ENCODE data around the gene RNF222. TPM values are rescaled to one million over a fixed set of nuclear protein-coding genes. Genes with fewer than 3 reads are reported as not detected.

Gene RNF222
- total and polyA plus RNA-seq, 5 donors from 2014 or later, result 0.19 to 0.81 (median 0.27) TPM; not detected in 2

- DNase-seq (peak; percentile 68 to 73 (median 71)), ATAC-seq (ENCODE audit: low read depth in 2 of 2) (peak; percentile 60 to 69)
- H3K4me3 Mint-ChIP-seq, result no peak overlapping the region
- Histone ChIP-seq H3K27me3 (ENCODE audit: control insufficient read depth, insufficient read depth, low read length) (peaks cover 3% of the 10 kb centered on the region), H3K27ac (ENCODE audit: insufficient read depth, low read length, poor library complexity, severe bottlenecking) (no peak overlapping the region), H3K4me1 (ENCODE audit: control insufficient read depth, insufficient read depth, low read length, poor library complexity, severe bottlenecking) (no peaks in the 10 kb centered on the region), H3K36me3 (ENCODE audit: control insufficient read depth, insufficient read depth, low read length) (no peaks in the 10 kb centered on the region), H3K9me3 (ENCODE audit: control insufficient read depth in 2 of 2, low read length in 2 of 2) (no peaks in the 10 kb centered on the region), H3K4me3 (ENCODE audit: low read depth, low read length) (no peak overlapping the region)
- H3K36me3 Mint-ChIP-seq, result no peaks in the 10 kb centered on the region
- H3K9me3 Mint-ChIP-seq, result peaks cover 0 to 2% (median 0%) of the 10 kb centered on the region in 7 donors
- peak overlapping the region in 1 of 3 donors; percentile 46 for H3K27ac Mint-ChIP-seq
- peaks cover 0 to 11% (median 5%) of the 10 kb centered on the region in 4 donors for H3K4me1 Mint-ChIP-seq
- H3K27me3 Mint-ChIP-seq, result peaks cover 26% of the 10 kb centered on the region
Observed at GRCh38 chr17:8409966-8410882, 12.6 kb upstream of the RNF222 start.

GRCh38 chr17:8408371-8408770 is 10.7 kb upstream of the RNF222 start:
- no peak for ATAC-seq (ENCODE audit: low read depth in 2 of 2)
- H3K27ac Mint-ChIP-seq, result no peak overlapping the region

GRCh38 chr17:8406174-8406573 is 8.5 kb upstream of the RNF222 start:
- no peak overlapping the region for H3K4me3 ChIP-seq (ENCODE audit: low read depth, low read length)
- peaks cover 7% of the 10 kb centered on the region for H3K27me3 ChIP-seq (ENCODE audit: control insufficient read depth, insufficient read depth, low read length)
- DNase-seq, result no peak
- no peak overlapping the region for H3K27ac Mint-ChIP-seq
- no peaks in the 10 kb centered on the region for H3K9me3 ChIP-seq (ENCODE audit: control insufficient read depth in 2 of 2, low read length in 2 of 2)
- no peak for ATAC-seq (ENCODE audit: low read depth in 2 of 2)
- peaks cover 0 to 6% (median 2%) of the 10 kb centered on the region in 4 donors for H3K4me1 Mint-ChIP-seq
- no peaks in the 10 kb centered on the region for H3K4me1 ChIP-seq (ENCODE audit: control insufficient read depth, insufficient read depth, low read length, poor library complexity, severe bottlenecking)
- no peaks in the 10 kb centered on the region for H3K36me3 ChIP-seq (ENCODE audit: control insufficient read depth, insufficient read depth, low read length)
- peaks cover 0 to 1% (median 0%) of the 10 kb centered on the region in 7 donors for H3K9me3 Mint-ChIP-seq
- H3K27me3 Mint-ChIP-seq, result peaks cover 23% of the 10 kb centered on the region
- H3K36me3 Mint-ChIP-seq, result no peaks in the 10 kb centered on the region
- H3K4me3 Mint-ChIP-seq, result no peak overlapping the region
- no peak overlapping the region for H3K27ac ChIP-seq (ENCODE audit: insufficient read depth, low read length, poor library complexity, severe bottlenecking)

More at GRCh38 chr17:8408371-8408770, 10.7 kb upstream of the RNF222 start:
- DNase-seq, result peak in 1 of 3 donors; percentile 32
- no peaks in the 10 kb centered on the region for H3K9me3 ChIP-seq (ENCODE audit: control insufficient read depth in 2 of 2, low read length in 2 of 2)
- H3K27me3 ChIP-seq (ENCODE audit: control insufficient read depth, insufficient read depth, low read length), result peaks cover 3% of the 10 kb centered on the region
- H3K4me1 ChIP-seq (ENCODE audit: control insufficient read depth, insufficient read depth, low read length, poor library complexity, severe bottlenecking), result no peaks in the 10 kb centered on the region
- no peaks in the 10 kb centered on the region for H3K36me3 Mint-ChIP-seq
- H3K27ac ChIP-seq (ENCODE audit: insufficient read depth, low read length, poor library complexity, severe bottlenecking), result no peak overlapping the region
- H3K4me3 ChIP-seq (ENCODE audit: low read depth, low read length), result no peak overlapping the region
- peaks cover 27% of the 10 kb centered on the region for H3K27me3 Mint-ChIP-seq
- no peaks in the 10 kb centered on the region for H3K36me3 ChIP-seq (ENCODE audit: control insufficient read depth, insufficient read depth, low read length)
- H3K9me3 Mint-ChIP-seq, result peaks cover 0 to 2% (median 0%) of the 10 kb centered on the region in 7 donors
- peaks cover 0 to 8% (median 5%) of the 10 kb centered on the region in 4 donors for H3K4me1 Mint-ChIP-seq
- H3K4me3 Mint-ChIP-seq, result no peak overlapping the region

- H3K4me1 Mint-ChIP-seq, result peaks cover 0 to 6% (median 2%) of the 10 kb centered on the region in 4 donors
Observed at GRCh38 chr17:8405499-8406016, 7.9 kb upstream of the RNF222 start.

GRCh38 chr17:8402921-8403536 is 5.4 kb upstream of the RNF222 start:
- peaks cover 19% of the 10 kb centered on the region for H3K27me3 Mint-ChIP-seq
- ATAC-seq (ENCODE audit: low read depth in 2 of 2) (no peak), DNase-seq (no peak)
- Histone ChIP-seq H3K27ac (ENCODE audit: insufficient read depth, low read length, poor library complexity, severe bottlenecking) (no peak overlapping the region), H3K27me3 (ENCODE audit: control insufficient read depth, insufficient read depth, low read length) (peaks cover 7% of the 10 kb centered on the region), H3K4me3 (ENCODE audit: low read depth, low read length) (no peak overlapping the region), H3K9me3 (ENCODE audit: control insufficient read depth in 2 of 2, low read length in 2 of 2) (no peaks in the 10 kb centered on the region), H3K36me3 (ENCODE audit: control insufficient read depth, insufficient read depth, low read length) (no peaks in the 10 kb centered on the region), H3K4me1 (ENCODE audit: control insufficient read depth, insufficient read depth, low read length, poor library complexity, severe bottlenecking) (no peaks in the 10 kb centered on the region)
- H3K4me3 Mint-ChIP-seq, result no peak overlapping the region
- H3K4me1 Mint-ChIP-seq, result no peaks in the 10 kb centered on the region
- no peak overlapping the region for H3K27ac Mint-ChIP-seq
- H3K36me3 Mint-ChIP-seq, result no peaks in the 10 kb centered on the region
- peaks cover 0 to 1% (median 0%) of the 10 kb centered on the region in 7 donors for H3K9me3 Mint-ChIP-seq

More at GRCh38 chr17:8405499-8406016, 7.9 kb upstream of the RNF222 start:
- Histone ChIP-seq H3K4me3 (ENCODE audit: low read depth, low read length) (no peak overlapping the region), H3K27ac (ENCODE audit: insufficient read depth, low read length, poor library complexity, severe bottlenecking) (no peak overlapping the region), H3K36me3 (ENCODE audit: control insufficient read depth, insufficient read depth, low read length) (no peaks in the 10 kb centered on the region), H3K4me1 (ENCODE audit: control insufficient read depth, insufficient read depth, low read length, poor library complexity, severe bottlenecking) (no peaks in the 10 kb centered on the region), H3K27me3 (ENCODE audit: control insufficient read depth, insufficient read depth, low read length) (peaks cover 7% of the 10 kb centered on the region), H3K9me3 (ENCODE audit: control insufficient read depth in 2 of 2, low read length in 2 of 2) (no peaks in the 10 kb centered on the region)
- Mint-ChIP-seq H3K27ac (no peak overlapping the region), H3K27me3 (peaks cover 21% of the 10 kb centered on the region), H3K9me3 (peaks cover 0 to 1% (median 0%) of the 10 kb centered on the region in 7 donors), H3K36me3 (no peaks in the 10 kb centered on the region), H3K4me3 (no peak overlapping the region)
- DNase-seq (no peak), ATAC-seq (ENCODE audit: low read depth in 2 of 2) (no peak)

GRCh38 chr17:8401107-8401506 is 3.5 kb upstream of the RNF222 start:
- H3K4me3 Mint-ChIP-seq, result no peak overlapping the region
- no peak overlapping the region for H3K27ac Mint-ChIP-seq
- H3K4me1 Mint-ChIP-seq, result no peaks in the 10 kb centered on the region
- no peaks in the 10 kb centered on the region for H3K4me1 ChIP-seq (ENCODE audit: control insufficient read depth, insufficient read depth, low read length, poor library complexity, severe bottlenecking)
- no peak overlapping the region for H3K27ac ChIP-seq (ENCODE audit: insufficient read depth, low read length, poor library complexity, severe bottlenecking)
- H3K36me3 ChIP-seq (ENCODE audit: control insufficient read depth, insufficient read depth, low read length), result no peaks in the 10 kb centered on the region
- no peaks in the 10 kb centered on the region for H3K36me3 Mint-ChIP-seq
- no peaks in the 10 kb centered on the region for H3K9me3 ChIP-seq (ENCODE audit: control insufficient read depth in 2 of 2, low read length in 2 of 2)
- H3K27me3 ChIP-seq (ENCODE audit: control insufficient read depth, insufficient read depth, low read length), result peaks cover 10% of the 10 kb centered on the region
- ATAC-seq (ENCODE audit: low read depth in 2 of 2) (no peak), DNase-seq (no peak)
- H3K27me3 Mint-ChIP-seq, result peaks cover 20% of the 10 kb centered on the region
- peaks cover 0 to 1% (median 0%) of the 10 kb centered on the region in 7 donors for H3K9me3 Mint-ChIP-seq
- H3K4me3 ChIP-seq (ENCODE audit: low read depth, low read length), result no peak overlapping the region

- no peak for ATAC-seq (ENCODE audit: low read depth in 2 of 2)
- H3K27me3 Mint-ChIP-seq, result peaks cover 34% of the 10 kb centered on the region
- no peaks in the 10 kb centered on the region for H3K36me3 Mint-ChIP-seq
- H3K4me3 Mint-ChIP-seq, result no peak overlapping the region
- Histone ChIP-seq H3K36me3 (ENCODE audit: control insufficient read depth, insufficient read depth, low read length) (no peaks in the 10 kb centered on the region), H3K4me3 (ENCODE audit: low read depth, low read length) (no peak overlapping the region), H3K4me1 (ENCODE audit: control insufficient read depth, insufficient read depth, low read length, poor library complexity, severe bottlenecking) (peaks cover 2% of the 10 kb centered on the region), H3K9me3 (ENCODE audit: control insufficient read depth in 2 of 2, low read length in 2 of 2) (no peaks in the 10 kb centered on the region), H3K27ac (ENCODE audit: insufficient read depth, low read length, poor library complexity, severe bottlenecking) (no peak overlapping the region), H3K27me3 (ENCODE audit: control insufficient read depth, insufficient read depth, low read length) (peaks cover 10% of the 10 kb centered on the region)
- peaks cover 0 to 10% (median 5%) of the 10 kb centered on the region in 4 donors for H3K4me1 Mint-ChIP-seq
- H3K27ac Mint-ChIP-seq, result no peak overlapping the region
- no peak for DNase-seq
- peaks cover 0 to 1% (median 0%) of the 10 kb centered on the region in 7 donors for H3K9me3 Mint-ChIP-seq
Observed at GRCh38 chr17:8398980-8399379, 1.4 kb upstream of the RNF222 start.

Measured in CD4-positive, CD25-positive, alpha-beta regulatory T cell (primary cell).